ENCODE measurements around the gene CNIH3. TPM values are rescaled to one million over a fixed set of nuclear protein-coding genes. Genes with fewer than 3 reads are reported as not detected.

The CNIH3 gene
- total and polyA plus RNA-seq, 10 of the 15 experiments (the other 5 are each of a cell fraction or from before 2014, with no cell fraction given) = 0.77 to 5.8 (median 1.8) TPM

DNA sequence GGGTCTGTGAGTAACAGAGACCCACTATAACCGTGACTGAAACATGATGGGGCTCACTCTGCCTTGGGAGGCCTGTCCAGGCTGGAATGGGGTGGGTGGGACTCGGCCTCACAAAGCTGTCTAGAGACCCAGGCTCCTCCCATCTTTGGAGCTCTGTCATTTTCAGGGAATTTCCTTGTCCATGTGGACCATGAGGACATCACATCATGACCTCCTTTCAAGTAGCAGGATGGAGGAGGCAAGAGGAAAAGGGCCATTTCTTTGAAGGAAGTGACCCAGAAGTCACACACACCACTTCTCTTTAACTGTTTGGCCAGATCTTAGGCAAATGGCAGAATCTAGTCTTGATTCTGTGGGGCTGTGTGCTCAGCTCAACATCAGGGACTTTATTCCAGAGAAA lies 79.9 kb downstream of the CNIH3 start:
- DNase-seq (ENCODE audit: low read depth, low spot score) = no peak
- FAIRE-seq = no peak
- H3K9me3 ChIP-seq (replicated peaks; ENCODE audit: control insufficient read depth, insufficient read depth, low read length) = no peaks in the 10 kb centered on the region; the same call in 2 of the 3 replicates
- in situ Hi-C loops (cut with MboI) = no loop called here
- no peaks in the 10 kb centered on the region for H3K4me1 ChIP-seq (ENCODE audit: control insufficient read depth, insufficient read depth, low read length)
- ATAC-seq = no peak
- ChIA-PET SMC1A (ENCODE audit: uncharacterized antibody, unreplicated experiment) (interaction anchor here (0.7 to 1.4 kb wide), 3 partner anchors 8 to 227 kb away, joined by 3 read pairs; no protein-coding TSS in a partner anchor), POLR2A (interaction anchor here (1.0 kb wide), 1 partner anchor 12 kb away, joined by 3 read pairs; no protein-coding TSS in a partner anchor), CTCF (no interaction called here), RAD21 (ENCODE audit: unreplicated experiment) (no interaction called here)
- no peaks in the 10 kb centered on the region for H3K27me3 ChIP-seq (replicated peaks in 1 of 2; ENCODE audit: control insufficient read depth in 2 of 2, insufficient read depth in 2 of 2, low read length in 1 of 2)
- BruUV-seq (replicated peaks) = no TSS peak
- intact Hi-C loops (cut with micrococcal nuclease; ENCODE audit: unreplicated experiment) = no loop called here
- H3K4me3 ChIP-seq = no peak overlapping the region
- 0% methylated on average over 2 of the region's 2 CpGs for WGBS (ENCODE audit: insufficient coverage, insufficient replicate concordance, low lambda C conversion rate, missing lambda C conversion rate)
- no peaks in the 10 kb centered on the region for H3K79me2 ChIP-seq (ENCODE audit: control insufficient read depth, insufficient read depth, low read length)
- no peaks in the 10 kb centered on the region for H3K36me3 ChIP-seq (ENCODE audit: control insufficient read depth in 2 of 2, insufficient read depth in 2 of 2, low read length in 1 of 2)
- no peak overlapping the region for H3K27ac ChIP-seq (ENCODE audit: control insufficient read depth, insufficient read depth)
- H4K20me1 ChIP-seq (ENCODE audit: control insufficient read depth, insufficient read depth) = no peaks in the 10 kb centered on the region
- H2AFZ ChIP-seq (ENCODE audit: control insufficient read depth, low read depth, low read length) = no peak overlapping the region
- H3K4me2 ChIP-seq (ENCODE audit: control insufficient read depth, insufficient read depth) = no peak overlapping the region
- H3K9ac ChIP-seq (ENCODE audit: control insufficient read depth, insufficient read depth, low read length) = no peak overlapping the region
- TF ChIP-seq, protein P1, sequence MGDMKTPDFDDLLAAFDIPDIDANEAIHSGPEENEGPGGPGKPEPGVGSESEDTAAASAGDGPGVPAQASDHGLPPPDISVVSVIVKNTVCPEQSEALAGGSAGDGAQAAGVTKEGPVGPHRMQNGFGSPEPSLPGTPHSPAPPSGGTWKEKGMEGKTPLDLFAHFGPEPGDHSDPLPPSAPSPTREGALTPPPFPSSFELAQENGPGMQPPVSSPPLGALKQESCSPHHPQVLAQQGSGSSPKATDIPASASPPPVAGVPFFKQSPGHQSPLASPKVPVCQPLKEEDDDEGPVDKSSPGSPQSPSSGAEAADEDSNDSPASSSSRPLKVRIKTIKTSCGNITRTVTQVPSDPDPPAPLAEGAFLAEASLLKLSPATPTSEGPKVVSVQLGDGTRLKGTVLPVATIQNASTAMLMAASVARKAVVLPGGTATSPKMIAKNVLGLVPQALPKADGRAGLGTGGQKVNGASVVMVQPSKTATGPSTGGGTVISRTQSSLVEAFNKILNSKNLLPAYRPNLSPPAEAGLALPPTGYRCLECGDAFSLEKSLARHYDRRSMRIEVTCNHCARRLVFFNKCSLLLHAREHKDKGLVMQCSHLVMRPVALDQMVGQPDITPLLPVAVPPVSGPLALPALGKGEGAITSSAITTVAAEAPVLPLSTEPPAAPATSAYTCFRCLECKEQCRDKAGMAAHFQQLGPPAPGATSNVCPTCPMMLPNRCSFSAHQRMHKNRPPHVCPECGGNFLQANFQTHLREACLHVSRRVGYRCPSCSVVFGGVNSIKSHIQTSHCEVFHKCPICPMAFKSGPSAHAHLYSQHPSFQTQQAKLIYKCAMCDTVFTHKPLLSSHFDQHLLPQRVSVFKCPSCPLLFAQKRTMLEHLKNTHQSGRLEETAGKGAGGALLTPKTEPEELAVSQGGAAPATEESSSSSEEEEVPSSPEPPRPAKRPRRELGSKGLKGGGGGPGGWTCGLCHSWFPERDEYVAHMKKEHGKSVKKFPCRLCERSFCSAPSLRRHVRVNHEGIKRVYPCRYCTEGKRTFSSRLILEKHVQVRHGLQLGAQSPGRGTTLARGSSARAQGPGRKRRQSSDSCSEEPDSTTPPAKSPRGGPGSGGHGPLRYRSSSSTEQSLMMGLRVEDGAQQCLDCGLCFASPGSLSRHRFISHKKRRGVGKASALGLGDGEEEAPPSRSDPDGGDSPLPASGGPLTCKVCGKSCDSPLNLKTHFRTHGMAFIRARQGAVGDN (IDR thresholded peaks at IDR 0.05) = no peak
- no peak for TF ChIP-seq STAT3 (IDR thresholded peaks at IDR 0.05; ENCODE audit: low read depth, low read length)
- TF ChIP-seq BCL11A (IDR thresholded peaks at IDR 0.05; ENCODE audit: low read depth, low read length) = no peak
- TF ChIP-seq KAT2A (conservative IDR thresholded peaks at IDR 0.05; ENCODE audit: control insufficient read depth, low read depth, low read length) = no peak
- TF ChIP-seq SREBF1 (IDR thresholded peaks at IDR 0.05; ENCODE audit: low read length) = no peak
- no peak for TF ChIP-seq FOXK2 (IDR thresholded peaks at IDR 0.05)
- TF ChIP-seq, protein P2, sequence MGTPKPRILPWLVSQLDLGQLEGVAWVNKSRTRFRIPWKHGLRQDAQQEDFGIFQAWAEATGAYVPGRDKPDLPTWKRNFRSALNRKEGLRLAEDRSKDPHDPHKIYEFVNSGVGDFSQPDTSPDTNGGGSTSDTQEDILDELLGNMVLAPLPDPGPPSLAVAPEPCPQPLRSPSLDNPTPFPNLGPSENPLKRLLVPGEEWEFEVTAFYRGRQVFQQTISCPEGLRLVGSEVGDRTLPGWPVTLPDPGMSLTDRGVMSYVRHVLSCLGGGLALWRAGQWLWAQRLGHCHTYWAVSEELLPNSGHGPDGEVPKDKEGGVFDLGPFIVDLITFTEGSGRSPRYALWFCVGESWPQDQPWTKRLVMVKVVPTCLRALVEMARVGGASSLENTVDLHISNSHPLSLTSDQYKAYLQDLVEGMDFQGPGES (IDR thresholded peaks at IDR 0.05) = no peak
- no peak for TF ChIP-seq RFX5 (IDR thresholded peaks at IDR 0.05; ENCODE audit: low read depth, low read length)
- no peak for TF ChIP-seq WRNIP1 (IDR thresholded peaks at IDR 0.05; ENCODE audit: borderline replicate concordance, low read depth, low read length)
- no peak for TF ChIP-seq RCOR1 (conservative IDR thresholded peaks at IDR 0.05; ENCODE audit: low read depth, low read length)
- no peak for TF ChIP-seq RUNX3 (IDR thresholded peaks at IDR 0.05; ENCODE audit: low read length)
- TF ChIP-seq ZZZ3 (IDR thresholded peaks at IDR 0.05; ENCODE audit: control insufficient read depth, insufficient read length, low read depth) = no peak
- no peak for TF ChIP-seq SIN3A (IDR thresholded peaks at IDR 0.05; ENCODE audit: low read depth, low read length)
- TF ChIP-seq, protein P3, sequence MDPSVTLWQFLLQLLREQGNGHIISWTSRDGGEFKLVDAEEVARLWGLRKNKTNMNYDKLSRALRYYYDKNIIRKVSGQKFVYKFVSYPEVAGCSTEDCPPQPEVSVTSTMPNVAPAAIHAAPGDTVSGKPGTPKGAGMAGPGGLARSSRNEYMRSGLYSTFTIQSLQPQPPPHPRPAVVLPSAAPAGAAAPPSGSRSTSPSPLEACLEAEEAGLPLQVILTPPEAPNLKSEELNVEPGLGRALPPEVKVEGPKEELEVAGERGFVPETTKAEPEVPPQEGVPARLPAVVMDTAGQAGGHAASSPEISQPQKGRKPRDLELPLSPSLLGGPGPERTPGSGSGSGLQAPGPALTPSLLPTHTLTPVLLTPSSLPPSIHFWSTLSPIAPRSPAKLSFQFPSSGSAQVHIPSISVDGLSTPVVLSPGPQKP (IDR thresholded peaks at IDR 0.05; ENCODE audit: low read depth, low read length) = no peak
- no peak for TF ChIP-seq SRF (IDR thresholded peaks at IDR 0.05; ENCODE audit: low read depth in 2 of 2, low read length in 2 of 2)
- TF ChIP-seq, protein P4, sequence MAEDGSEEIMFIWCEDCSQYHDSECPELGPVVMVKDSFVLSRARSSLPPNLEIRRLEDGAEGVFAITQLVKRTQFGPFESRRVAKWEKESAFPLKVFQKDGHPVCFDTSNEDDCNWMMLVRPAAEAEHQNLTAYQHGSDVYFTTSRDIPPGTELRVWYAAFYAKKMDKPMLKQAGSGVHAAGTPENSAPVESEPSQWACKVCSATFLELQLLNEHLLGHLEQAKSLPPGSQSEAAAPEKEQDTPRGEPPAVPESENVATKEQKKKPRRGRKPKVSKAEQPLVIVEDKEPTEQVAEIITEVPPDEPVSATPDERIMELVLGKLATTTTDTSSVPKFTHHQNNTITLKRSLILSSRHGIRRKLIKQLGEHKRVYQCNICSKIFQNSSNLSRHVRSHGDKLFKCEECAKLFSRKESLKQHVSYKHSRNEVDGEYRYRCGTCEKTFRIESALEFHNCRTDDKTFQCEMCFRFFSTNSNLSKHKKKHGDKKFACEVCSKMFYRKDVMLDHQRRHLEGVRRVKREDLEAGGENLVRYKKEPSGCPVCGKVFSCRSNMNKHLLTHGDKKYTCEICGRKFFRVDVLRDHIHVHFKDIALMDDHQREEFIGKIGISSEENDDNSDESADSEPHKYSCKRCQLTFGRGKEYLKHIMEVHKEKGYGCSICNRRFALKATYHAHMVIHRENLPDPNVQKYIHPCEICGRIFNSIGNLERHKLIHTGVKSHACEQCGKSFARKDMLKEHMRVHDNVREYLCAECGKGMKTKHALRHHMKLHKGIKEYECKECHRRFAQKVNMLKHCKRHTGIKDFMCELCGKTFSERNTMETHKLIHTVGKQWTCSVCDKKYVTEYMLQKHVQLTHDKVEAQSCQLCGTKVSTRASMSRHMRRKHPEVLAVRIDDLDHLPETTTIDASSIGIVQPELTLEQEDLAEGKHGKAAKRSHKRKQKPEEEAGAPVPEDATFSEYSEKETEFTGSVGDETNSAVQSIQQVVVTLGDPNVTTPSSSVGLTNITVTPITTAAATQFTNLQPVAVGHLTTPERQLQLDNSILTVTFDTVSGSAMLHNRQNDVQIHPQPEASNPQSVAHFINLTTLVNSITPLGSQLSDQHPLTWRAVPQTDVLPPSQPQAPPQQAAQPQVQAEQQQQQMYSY (CRISPR knock-in tag; IDR thresholded peaks at IDR 0.05) = no peak
- TF ChIP-seq PAX5 (IDR thresholded peaks at IDR 0.05; ENCODE audit: borderline replicate concordance, low read depth, low read length) = no peak

All from GM12878 (cell line).